Prostate gland (tissue), 2 donors: Measurements from ENCODE around the gene ADGRL3. TPM values are rescaled to one million over a fixed set of nuclear protein-coding genes. Genes with fewer than 3 reads are reported as not detected.
A peak's percentile ranks its signal among the peaks of the same experiment; 100 is the strongest.

Experiments used
- DNase-seq: peaks from one replicate; pipeline ENCODE4 v3.0.0-alpha.2; 2019; ENCODE audit warnings: low spot score
- H3K27ac ChIP-seq, 2 donors: fragments of 200-600 bp; sonication (generic); 2 replicates each; pipeline ENCODE4 v1.5.1; 2017 to 2019
- H3K27me3 ChIP-seq: fragments of 200-600 bp; sonication (generic); replicated peaks from 2 replicates; pipeline ENCODE4 v1.5.1; 2019; ENCODE audit not compliant: insufficient read depth
- H3K36me3 ChIP-seq, 2 donors: fragments of 200-600 bp; sonication (generic); 1 replicate in 1 of 2; 2 replicates in 1 of 2; pipeline versions ENCODE4 v1.5.1 to v1.8.1; 2017 to 2019
- H3K4me1 ChIP-seq: fragments of 200-600 bp; sonication (generic); replicated peaks from 2 replicates; pipeline ENCODE4 v1.5.1; 2019
- H3K4me3 ChIP-seq, 2 donors: fragments of 200-600 bp; sonication (generic); 2 replicates each; pipeline ENCODE4 v1.5.1; 2017 to 2019
- H3K9me3 ChIP-seq: fragments of 200-600 bp; sonication (generic); 2 replicates; pipeline ENCODE4 v1.5.1; 2017
- POLR2A ChIP-seq: fragments of 450-650 bp; IDR thresholded peaks from one replicate; pipeline ENCODE4 v1.6.1; 2016; ENCODE audit warnings: antibody characterized with exemption, mild to moderate bottlenecking
- POLR2AphosphoS5 ChIP-seq: sonication (generic); formaldehyde crosslinking; IDR thresholded peaks from one replicate; pipeline ENCODE4 v1.6.1; 2017; ENCODE audit warnings: antibody characterized with exemption
- WGBS: methylation state at CpG from one replicate; pipeline ENCODE4 v1.1.5; 2018; 5-methylcytosine and 5-hydroxymethylcytosine counted together
- intact Hi-C: fragments of 100-400 bp; cut with DNase I; formaldehyde crosslinking; loops from one replicate; pipeline ENCODE4 v1.14.2; 2022
- total RNA-seq, 2 donors: library from RNA; depleted of rRNA; stranded (reverse); fragments of >200 nt; gene quantifications; one replicate each; pipeline ENCODE4 v1.1.0, GENCODE V29; 2016
- TF ChIP-seq, protein P1 (sequence below), 4 experiments: fragments of 200-600 bp in 2 of 4; fragments of 450-650 bp in 2 of 4; sonication (generic) in 2 of 4; IDR thresholded peaks; 1 replicate in 3 of 4; 2 replicates in 1 of 4; pipeline ENCODE4 v1.5.1; 2016 to 2019; ENCODE audit warnings: antibody characterized with exemption in 4 of 4, mild to moderate bottlenecking in 2 of 4, moderate library complexity in 2 of 4

Gene ADGRL3
- total RNA-seq, 2 donors from 2014 or later, result 1.7 to 23.5 TPM

- no peaks in the 10 kb centered on the region for H3K27me3 ChIP-seq
- H3K27ac ChIP-seq, result no peak overlapping the region
- TF ChIP-seq, protein P1, sequence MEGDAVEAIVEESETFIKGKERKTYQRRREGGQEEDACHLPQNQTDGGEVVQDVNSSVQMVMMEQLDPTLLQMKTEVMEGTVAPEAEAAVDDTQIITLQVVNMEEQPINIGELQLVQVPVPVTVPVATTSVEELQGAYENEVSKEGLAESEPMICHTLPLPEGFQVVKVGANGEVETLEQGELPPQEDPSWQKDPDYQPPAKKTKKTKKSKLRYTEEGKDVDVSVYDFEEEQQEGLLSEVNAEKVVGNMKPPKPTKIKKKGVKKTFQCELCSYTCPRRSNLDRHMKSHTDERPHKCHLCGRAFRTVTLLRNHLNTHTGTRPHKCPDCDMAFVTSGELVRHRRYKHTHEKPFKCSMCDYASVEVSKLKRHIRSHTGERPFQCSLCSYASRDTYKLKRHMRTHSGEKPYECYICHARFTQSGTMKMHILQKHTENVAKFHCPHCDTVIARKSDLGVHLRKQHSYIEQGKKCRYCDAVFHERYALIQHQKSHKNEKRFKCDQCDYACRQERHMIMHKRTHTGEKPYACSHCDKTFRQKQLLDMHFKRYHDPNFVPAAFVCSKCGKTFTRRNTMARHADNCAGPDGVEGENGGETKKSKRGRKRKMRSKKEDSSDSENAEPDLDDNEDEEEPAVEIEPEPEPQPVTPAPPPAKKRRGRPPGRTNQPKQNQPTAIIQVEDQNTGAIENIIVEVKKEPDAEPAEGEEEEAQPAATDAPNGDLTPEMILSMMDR (IDR thresholded peaks at IDR 0.05), result no peak
- TF ChIP-seq POLR2AphosphoS5, result no peak
- TF ChIP-seq POLR2A, result no peak
- no peaks in the 10 kb centered on the region for H3K4me1 ChIP-seq
- no peak overlapping the region for H3K4me3 ChIP-seq
- intact Hi-C loops, result no loop called here
- H3K9me3 ChIP-seq, result no peaks in the 10 kb centered on the region
- DNase-seq, result no peak
- no peaks in the 10 kb centered on the region for H3K36me3 ChIP-seq
Observed at GRCh38 chr4:61446941-61447340, 246.8 kb downstream of the ADGRL3 start.

- no peak for DNase-seq
- intact Hi-C loops, result no loop called here
- Histone ChIP-seq H3K27ac (no peak overlapping the region), H3K4me1 (no peaks in the 10 kb centered on the region), H3K36me3 (no peaks in the 10 kb centered on the region), H3K9me3 (no peaks in the 10 kb centered on the region), H3K4me3 (no peak overlapping the region), H3K27me3 (no peaks in the 10 kb centered on the region)
- WGBS, result 64% methylated on average over 1 of the region's 1 CpG
- TF ChIP-seq, protein P1 (IDR thresholded peaks at IDR 0.05), result no peak
- TF ChIP-seq POLR2A, result no peak
- TF ChIP-seq POLR2AphosphoS5, result no peak
Observed at GRCh38 chr4:61447918-61448317, 247.8 kb downstream of the ADGRL3 start.

DNA sequence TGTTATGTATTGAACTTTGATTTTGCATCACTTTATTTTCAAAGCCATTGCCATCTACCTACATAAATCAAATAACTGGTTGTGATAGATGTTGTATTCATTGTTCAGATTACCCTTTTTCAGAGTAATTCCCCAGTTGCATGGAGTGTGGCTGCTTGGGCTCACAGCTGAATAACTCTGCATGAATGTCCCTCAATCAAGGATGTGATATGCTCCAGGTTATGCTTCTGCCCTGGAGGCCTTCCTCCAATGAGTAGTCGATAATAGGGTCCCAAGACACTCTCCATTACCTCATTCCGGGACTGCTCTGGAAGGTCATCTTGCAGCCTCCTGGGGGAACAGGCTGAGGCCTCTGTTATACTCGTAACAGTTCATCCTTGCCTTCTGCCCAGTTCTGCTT is 251.8 kb downstream of the ADGRL3 start:
- no peaks in the 10 kb centered on the region for H3K27me3 ChIP-seq
- no peaks in the 10 kb centered on the region for H3K9me3 ChIP-seq
- TF ChIP-seq POLR2A, result no peak
- TF ChIP-seq, protein P1 (IDR thresholded peaks at IDR 0.05), result no peak
- no peak for TF ChIP-seq POLR2AphosphoS5
- intact Hi-C loops, result no loop called here
- H3K27ac ChIP-seq, result no peak overlapping the region
- no peak for DNase-seq
- no peaks in the 10 kb centered on the region for H3K36me3 ChIP-seq
- H3K4me3 ChIP-seq, result no peak overlapping the region
- WGBS, result 97% methylated on average over 3 of the region's 3 CpGs
- no peaks in the 10 kb centered on the region for H3K4me1 ChIP-seq

GRCh38 chr4:61461956-61462355 is 261.8 kb downstream of the ADGRL3 start:
- Histone ChIP-seq H3K36me3 (no peaks in the 10 kb centered on the region), H3K4me3 (no peak overlapping the region), H3K4me1 (no peaks in the 10 kb centered on the region), H3K27ac (no peak overlapping the region), H3K9me3 (no peaks in the 10 kb centered on the region), H3K27me3 (no peaks in the 10 kb centered on the region)
- TF ChIP-seq, protein P1 (IDR thresholded peaks at IDR 0.05), result no peak
- 19% methylated on average over 1 of the region's 1 CpG for WGBS
- intact Hi-C loops, result no loop called here
- DNase-seq, result no peak

DNA sequence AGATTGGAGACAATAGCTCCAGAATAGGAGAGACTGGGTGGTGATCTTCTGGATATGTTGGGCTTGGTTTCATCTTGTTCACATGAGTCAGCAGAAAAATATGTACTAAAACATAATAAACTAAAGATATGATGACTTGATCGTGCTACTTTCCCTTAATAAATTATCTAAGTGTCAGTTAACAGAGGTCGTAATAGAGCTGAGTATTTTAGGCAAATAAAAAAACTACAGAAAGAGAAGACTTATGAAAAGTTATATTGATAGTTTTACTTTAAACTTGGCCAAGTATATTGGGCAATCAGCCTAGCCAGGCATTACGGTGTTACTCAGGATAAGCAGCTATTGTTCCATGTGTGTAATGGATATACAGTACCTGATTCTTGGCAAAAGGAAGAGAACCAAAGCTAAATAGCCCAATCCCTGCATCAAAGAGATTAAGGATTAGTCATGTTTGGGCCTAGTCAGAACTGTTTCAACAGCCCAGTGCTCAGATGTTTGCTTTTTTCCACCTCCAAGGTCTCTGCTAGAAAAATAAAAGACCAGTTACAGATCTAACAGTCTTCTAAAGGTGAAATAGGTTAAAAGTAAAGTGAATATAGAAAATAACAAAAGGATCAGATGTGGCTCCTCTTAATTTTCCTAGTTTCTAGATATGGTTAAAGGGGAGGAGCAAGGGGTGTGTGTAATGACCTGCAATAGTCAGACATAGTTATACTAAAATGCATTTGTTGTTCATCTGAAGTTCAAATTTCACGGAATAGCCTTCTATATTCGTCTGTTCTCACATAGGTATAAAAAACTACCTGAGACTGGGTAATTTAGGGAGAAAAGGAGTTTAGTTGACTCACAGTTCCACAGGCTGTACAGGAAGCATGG is 262.6 kb downstream of the ADGRL3 start:
- Histone ChIP-seq H3K4me3 (no peak overlapping the region), H3K27me3 (no peaks in the 10 kb centered on the region), H3K4me1 (no peaks in the 10 kb centered on the region), H3K27ac (no peak overlapping the region), H3K36me3 (no peaks in the 10 kb centered on the region), H3K9me3 (no peaks in the 10 kb centered on the region)
- no peak for DNase-seq
- no peak for TF ChIP-seq POLR2A
- TF ChIP-seq, protein P1 (IDR thresholded peaks at IDR 0.05), result no peak
- peak; percentile 21 for TF ChIP-seq POLR2AphosphoS5
- WGBS, result 33% methylated on average over 5 of the region's 5 CpGs
- intact Hi-C loops, result no loop called here
